ENCODE measurements around the gene CHST13.

CHST13 gene, protein sequence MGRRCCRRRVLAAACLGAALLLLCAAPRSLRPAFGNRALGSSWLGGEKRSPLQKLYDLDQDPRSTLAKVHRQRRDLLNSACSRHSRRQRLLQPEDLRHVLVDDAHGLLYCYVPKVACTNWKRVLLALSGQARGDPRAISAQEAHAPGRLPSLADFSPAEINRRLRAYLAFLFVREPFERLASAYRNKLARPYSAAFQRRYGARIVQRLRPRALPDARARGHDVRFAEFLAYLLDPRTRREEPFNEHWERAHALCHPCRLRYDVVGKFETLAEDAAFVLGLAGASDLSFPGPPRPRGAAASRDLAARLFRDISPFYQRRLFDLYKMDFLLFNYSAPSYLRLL

DNA sequence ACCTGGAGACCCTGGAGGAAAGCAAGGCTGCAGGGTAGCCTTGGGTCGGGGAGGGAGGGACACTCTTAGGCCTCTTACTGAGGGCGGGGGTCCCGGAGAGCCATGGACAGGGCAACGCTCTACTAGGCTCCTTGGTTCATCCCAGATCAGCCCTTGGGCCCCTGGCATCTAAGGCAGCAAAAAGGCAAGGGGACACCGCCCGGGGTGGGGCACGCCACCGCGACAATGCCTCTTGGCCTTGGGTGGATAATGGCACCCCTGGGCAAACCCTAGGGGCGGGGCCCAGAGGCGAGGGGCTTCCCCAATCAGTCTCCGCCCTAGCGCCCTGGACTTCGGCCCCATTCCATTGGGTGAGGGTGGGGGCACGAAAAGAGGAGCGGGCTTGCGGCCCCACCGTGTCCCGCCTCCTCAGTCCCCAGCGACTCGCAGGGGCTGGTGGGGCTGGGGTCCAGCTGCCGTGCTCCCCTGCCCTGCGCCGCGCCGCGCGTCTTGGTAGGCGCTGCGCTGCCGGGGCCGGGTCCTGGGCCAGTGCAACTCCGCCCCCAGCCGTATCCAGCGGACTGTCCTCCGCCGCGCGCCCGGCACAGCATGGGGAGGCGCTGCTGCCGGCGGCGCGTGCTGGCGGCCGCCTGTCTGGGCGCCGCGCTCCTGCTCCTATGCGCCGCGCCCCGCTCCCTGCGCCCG lies at the start of gene CHST13:
TSS of gene CHST13 (plus strand) at position 411 of the 684 bp plus-strand sequence. CDS start at position 589, 178 bp downstream.
- peak in 1 of 2 donors; percentile 26 for DNase-seq

DNA sequence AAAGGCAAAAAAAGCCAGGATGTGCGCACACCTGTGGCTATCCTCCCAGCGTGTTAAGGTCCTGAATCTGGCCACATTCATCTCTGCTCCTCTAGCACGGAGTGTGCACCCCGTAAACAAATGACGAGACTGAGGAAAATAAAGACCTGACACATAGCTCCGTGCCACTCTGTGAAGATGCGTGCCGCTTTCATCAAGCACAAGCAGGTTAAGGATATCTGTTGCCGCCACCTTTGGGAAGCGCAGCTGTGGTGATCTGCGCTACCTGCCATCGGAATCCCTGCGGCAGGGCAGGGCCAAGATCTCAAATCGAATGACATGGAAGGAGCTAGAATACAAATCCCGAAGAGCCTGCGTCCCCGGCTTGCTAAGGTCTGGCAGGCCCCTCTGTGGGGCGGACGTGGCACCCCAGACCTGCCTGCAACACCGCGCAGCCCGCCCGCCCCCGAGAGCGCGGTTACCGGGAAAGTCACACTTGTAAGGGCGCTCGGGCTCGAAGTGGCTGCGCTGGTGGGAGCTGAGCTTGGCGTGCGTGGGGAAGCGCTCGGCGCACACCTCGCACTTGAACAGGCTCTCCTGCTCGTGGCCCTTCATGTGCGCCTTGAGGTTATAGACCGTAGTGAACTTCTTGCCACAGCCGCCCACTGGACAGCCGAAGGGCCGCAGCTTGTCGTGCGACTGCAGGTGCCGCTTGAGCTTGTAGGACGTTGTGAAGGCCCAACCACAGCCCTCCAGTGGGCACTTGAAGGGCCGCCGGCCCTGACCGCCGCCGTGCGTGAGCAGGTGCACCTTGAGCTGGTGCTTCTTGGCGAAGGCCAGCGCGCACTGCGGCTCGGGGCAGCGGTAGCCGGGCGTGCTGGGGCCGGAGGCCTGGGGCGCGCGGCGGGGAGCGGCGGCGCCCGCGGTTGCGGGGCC lies 49.2 kb upstream of the CHST13 start:
- peak; percentile 23 to 42 for DNase-seq

DNA sequence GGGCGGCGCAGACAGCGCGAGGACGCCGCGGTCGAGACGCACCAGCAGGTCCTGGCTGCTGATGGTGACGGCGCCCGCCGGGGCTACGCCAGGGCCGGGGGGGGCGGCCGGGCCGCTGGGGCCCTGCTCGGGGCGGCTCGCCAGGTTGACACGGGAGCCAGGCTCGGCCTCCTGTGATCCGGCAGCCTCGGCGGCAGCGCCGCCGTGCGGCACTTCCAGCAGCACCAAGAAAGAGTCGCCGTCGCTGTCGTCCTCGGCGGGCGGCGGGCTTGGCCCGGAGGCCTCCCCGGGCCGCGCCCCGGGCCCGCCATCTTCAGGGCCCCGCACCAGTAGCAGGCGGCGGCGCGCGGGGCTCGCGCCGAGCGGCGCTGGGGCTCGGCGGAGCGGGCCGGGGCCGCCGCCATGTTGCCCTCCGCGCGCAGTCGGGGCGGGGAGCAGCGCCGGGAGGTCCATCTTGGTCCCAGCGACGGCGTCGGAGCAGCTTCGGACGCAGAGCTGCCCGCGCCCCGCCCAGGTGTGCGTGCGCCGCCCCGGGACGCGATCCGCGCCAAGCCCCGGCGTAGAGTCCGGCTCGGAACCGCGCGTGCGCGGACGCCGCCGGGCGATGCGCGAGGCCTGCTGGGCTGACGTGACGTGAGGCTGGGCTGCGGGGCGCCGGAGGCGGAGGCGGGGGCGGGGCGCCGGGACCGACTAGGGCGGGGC lies 48.4 kb upstream of the CHST13 start, which contains the start of gene ZXDC:
TSS of gene ZXDC (minus strand) at position 479 of the 702 bp plus-strand sequence. CDS start at position 453, 26 bp downstream.
- DNase-seq, result peak; percentile 94 to 96

DNA sequence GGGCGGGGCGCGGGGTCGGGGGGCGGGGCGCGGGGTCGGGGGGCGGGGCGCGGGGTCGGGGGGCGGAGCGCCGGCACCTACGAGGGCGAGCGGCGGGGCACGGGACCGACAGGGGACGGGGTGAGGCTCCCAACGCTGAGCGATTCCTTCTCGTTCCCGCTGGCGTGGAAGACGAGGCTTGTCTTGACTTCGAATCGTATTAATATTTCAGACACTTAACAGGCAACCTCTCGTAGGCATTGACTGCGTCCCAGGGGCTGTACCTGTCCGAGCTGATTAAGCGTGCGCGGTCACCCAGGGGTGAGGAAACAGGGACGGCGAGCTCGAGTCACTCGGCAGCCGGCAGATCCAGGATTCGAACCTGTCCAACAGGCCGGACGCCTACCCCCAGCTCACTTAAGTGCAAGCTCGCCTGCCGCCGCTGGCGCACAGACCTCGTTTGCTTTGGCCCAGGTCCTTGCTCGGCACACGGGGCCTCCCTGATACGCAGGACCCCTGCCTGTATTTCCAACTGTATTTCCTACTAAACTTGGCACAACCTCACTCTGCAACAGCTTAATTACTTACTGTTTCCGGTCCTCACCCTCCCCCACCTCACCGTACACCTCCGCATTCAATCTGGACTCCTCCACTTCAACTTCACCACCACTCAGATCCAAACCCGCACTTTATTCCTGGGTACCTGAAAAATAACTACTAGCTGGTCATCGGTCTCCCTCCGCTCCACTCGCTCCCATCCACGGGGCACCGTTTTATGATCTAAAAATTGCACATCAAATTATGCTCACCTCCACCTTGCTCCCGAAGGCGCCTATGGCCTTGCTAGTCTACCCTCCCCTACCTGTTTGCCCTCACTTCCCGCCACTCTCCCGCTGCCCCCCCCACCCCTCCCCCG lies 47.5 kb upstream of the CHST13 start:
- DNase-seq, result no peak

DNA sequence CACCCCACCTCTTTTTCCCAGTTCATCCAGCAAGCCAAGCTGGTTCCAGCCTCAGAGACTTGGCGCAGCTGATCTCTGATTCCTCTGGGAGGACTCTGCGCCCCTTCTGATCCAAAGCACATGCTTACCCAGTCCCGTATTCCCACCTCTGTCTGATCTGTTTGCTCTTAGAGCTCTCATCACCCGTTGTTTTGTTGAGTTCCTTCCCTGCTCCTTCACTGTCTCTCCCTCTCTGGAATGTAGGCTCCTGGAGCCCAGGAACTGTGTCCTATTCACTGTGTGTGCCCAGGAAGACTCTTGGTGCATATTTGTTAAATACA lies 46.9 kb upstream of the CHST13 start:
- no peak for DNase-seq

DNA sequence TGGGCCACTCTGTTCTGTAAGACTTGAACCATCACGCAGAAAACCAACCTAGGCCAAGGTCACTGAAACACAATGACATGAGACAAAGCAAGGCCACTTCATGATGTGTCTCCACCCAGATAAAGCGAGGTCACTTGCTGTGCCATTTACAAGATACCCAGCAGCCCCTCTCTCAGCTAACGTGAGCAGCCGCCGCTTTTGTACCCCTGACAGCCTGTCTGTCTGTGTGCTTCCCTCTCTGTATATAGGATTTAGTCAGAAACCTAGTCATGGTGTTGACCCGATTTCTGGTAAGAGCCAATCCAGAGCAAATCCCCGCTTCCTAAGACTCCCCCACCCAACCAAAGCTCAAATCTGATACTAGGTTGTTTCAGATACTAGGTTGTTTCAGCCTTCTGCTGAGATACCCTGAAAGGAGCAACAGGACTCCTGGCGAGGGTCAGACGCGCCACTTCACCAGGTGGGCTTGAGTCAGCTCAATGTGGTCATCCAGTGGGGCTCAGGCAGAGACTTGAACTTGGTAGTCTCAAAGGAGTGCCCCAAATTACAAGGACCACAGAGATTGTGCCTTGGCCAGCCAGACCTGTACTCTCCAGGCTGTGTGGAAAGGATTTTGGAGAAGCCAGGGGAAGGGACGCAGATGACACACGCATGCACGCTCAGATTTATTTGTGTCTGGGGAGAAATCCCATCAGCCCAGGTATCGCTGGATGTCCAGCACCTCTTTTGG lies 45.2 kb upstream of the CHST13 start:
- DNase-seq, result no peak

DNA sequence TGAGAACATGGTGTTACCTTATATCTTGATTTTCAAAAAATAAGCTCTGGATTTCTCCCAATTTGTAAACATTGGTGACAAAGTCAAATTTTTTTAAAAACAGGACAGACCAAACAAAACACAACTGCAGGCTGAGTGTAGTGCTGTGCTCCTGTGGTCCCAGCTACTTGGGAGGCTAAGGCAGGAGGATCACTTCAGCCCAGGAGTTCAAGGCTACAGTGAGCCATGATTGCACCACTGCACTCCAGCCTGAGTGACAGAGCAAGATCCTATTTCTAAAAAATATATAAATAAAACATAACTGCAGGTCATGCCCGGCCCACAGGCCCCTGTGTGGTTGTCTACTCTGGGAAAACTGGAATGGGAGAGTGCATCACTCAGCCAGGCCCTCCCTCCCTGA lies 44.3 kb upstream of the CHST13 start:
- no peak for DNase-seq

DNA sequence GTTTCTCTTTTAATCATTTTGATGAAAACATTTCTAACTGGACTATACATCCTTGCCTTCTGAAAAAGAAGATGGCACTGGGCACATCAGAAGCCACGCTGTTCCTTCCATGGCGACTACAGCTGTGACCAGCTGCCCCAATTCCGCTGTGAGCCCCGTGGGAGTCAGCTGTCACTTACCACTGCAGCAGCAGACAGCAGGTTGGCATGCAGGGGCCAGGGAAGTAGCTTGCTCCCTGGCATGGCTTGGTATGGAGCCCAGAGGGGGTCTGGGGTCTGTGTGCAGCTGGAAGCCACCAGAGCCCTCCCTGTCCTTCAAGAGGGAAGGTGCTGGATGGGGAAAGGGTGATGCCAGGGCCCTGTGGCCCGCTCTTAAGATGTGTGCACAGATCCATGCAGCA lies 43.7 kb upstream of the CHST13 start:
- no peak for DNase-seq

DNA sequence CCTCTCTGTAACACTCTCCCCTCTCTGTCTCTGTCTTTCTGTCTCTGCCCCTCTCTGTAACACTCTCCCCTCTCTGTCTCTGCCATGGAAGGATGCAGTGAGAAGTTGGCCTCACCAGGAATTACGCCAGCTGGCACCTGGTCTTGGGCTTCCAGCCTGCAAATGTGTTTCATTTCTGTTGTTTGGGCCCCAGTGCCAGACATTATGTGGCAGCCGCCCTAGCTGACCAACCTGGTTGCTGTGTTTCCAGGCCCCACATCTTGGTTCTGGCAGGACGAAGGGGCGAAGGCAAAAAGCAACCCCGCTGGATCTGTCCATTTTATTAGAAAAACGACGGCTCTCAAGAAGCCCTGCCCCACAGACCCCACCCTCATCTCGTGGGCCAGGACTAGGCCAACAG lies 43.1 kb upstream of the CHST13 start:
- DNase-seq, result no peak

DNA sequence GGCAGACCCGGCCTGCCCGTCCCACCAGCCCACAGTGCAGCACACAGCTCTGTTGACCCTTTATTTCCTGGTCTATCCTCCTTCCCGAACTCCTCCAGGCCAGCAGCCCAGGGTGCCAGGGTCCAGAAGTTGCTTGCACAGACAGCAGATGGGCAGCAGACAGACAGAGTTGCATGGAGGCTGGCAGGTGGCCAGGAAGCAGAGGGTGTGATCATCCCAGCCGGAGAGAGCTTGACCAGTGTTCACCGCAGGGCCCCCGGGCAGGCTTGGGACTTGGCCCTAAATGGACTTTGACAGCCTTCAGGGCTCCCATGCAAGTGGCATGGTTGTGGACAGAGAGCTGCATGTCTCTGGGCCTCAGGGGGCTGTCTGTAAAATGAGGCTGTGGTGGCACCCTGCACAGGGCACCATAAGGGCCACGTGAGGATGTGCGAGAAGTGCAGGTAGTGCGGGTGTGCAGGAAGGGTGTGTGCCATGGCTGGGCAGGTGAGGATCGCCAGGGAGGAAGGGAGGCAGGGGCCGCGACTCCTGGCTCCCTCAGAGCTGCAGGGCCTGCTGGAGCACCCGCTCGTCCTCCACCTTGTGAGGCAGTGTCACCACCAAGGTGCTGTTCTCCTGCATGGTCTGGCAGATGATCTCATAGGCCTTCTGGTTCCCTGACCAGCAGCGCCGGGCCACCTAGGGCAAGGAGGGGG lies 42.0 kb upstream of the CHST13 start:
- no peak for DNase-seq

DNA sequence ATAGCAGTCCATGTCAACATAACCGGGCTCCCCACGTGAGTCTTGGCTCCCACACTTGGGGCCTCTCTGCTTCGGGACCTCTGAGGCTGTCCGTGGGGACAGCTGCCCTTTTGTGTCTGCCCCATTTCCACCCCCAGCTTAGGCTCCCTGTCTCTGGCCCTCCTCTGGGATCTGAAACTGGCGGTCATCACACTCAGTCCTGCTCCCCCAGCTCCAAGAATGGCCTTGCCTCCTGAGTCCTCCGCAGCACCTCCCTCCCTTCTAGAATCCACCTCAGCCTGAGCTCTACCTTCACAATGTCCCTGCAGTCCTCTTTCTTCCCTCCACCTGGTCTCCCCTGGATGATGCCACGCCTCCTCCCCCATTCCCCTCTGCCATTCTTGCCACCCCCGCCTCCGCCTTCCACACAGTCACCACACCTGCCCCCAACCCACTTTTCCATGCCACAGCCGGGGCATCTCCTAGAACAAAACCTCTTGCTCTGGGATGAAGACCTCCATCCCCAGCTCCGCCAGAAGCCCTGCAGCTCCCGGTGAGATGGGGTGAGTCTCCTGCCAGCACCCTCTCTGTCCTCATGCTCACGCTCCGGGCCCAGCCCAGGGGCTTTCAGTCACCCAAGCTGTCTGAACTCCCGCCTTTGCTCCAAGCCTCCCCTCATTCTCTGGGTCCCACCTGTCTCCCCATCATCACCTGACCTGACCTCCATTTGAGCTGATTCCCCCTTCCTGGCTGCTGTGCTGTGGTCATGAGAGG lies 41.3 kb upstream of the CHST13 start:
- DNase-seq, result no peak

DNA sequence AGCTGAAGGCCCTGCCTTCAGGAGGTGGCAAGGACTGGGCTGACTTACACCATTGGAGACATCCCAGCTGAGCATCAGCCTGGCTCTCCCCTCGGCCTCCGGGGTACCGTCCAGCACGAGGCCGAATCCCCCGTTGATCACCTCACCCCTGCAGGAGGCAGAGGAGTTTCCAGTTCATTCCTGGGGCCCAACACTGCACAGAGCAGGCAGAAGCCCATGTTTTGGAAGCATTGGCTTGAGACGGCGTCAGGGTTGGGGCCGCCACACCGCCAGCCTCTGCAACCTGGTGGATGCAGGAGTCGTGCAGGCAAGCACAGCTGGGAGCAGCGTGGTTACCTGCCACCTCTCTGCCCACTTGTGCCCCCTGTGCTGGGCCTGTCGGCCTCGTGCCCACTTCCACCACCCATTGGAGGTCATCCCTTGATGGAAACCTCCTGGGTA lies 40.6 kb upstream of the CHST13 start:
- DNase-seq, result no peak

DNA sequence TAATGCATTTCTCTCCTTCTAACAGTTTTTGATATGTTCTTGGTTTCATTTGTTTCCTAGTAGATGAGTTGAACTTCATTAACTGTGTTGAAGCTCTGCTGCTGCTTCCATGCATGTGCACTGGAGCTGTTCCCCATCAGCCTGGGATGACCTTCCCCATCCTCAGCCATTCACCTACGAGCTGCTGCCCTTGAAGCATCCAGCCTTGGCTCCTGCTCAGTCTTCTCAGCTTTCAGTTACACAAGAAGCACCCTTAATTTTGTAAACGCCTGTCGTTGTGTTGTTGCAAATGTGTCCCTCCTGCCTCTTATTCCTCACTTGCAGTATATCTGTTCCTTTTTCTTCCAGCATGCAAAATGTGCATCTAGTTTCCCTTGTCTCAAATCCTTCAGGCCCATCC lies 39.8 kb upstream of the CHST13 start:
- no peak for DNase-seq

DNA sequence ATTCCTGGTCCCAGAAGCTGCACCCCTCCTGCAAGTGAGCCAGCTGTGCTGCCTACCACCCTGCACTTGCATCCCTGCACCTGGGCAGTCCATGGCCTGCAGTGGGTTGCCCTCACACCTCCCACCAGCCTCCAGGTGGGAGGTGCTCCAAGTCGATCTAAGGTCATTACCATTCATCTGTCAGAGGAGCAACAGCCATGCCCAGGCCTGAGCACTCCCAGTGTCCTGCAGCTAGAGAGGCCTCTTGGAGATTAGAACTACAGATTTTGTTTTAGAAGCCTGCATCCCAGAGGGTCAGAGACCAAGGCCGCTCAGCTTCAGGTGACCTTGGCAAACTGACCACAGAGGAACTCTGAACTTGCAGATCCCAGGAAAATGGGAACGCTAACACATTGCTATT lies 39.3 kb upstream of the CHST13 start:
- no peak for DNase-seq

DNA sequence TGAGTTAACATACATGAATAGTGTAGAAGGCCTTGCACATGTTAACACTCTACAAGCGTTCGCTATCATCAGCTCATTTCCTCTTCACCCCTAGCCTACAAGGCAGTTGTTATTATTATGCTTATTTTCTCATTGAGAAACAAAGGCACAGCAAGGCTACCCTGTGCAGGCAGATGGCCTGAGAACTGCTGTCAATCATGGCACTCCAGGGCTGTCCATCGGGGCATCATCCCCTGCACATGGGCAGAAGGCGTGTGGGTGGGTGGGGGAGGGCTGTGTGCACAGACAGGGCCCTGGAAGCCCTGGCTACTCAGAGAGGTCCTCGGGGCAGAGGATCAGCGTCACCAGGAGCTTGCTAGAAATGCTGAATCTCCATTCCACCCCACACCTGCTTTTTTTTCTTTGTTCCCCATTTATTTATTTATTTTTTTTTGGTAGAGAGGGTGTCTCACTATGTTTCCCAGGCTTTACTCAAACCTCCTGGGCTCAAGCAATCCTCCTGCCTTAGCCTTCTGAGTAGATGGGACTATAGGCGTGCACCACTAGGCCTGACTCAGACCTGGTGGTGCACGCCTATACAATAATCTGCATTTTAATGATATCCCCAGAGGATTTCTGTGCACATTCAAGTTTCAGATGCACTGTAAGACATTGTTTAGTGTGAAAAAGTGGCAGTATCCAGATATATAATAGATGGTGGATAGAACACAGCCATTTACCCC lies 38.6 kb upstream of the CHST13 start:
- no peak for DNase-seq

DNA sequence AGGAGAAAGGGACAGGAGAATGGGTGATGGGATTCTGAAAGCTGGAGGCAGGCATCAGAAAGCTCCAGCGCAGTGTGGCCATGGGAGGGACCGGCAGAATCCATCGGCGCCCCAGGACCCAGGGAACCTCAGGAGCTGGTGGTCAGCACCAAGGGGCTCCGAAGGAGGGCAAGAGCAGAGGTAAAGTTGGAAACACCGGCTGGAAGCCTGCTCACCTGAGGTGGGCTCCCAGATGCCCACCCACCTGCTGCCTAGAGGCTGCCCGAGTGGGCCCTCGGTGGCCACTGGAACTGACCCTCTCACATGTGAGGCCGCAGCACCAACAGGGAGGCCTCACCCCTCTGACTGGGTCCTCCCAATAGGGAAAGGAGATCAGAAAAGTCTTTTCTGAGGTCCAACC lies 38.0 kb upstream of the CHST13 start:
- no peak for DNase-seq

DNA sequence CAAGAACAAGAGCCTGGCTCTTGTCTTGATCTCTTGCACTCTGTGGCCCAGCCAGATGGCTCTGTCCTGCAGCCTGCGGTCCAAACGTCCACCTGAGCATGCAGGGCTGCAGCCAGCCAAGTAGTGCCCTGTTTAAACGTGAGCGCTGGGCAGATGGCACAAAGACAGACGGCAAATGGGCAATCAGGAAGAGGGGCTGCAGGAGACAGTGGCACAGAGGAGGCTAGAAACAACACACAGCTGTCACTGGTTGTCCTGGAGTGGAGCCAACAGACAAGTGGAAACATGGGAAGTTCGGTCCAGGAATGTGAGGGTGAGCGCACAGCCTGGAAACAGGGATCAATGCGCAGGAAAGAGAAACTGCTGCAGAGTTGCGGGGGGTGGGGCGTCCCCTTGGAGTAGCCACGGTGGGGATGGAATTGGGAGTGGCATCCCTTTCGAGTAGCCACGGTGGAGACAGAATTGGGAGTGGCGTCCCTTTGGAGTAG lies 37.6 kb upstream of the CHST13 start:
- no peak for DNase-seq

DNA sequence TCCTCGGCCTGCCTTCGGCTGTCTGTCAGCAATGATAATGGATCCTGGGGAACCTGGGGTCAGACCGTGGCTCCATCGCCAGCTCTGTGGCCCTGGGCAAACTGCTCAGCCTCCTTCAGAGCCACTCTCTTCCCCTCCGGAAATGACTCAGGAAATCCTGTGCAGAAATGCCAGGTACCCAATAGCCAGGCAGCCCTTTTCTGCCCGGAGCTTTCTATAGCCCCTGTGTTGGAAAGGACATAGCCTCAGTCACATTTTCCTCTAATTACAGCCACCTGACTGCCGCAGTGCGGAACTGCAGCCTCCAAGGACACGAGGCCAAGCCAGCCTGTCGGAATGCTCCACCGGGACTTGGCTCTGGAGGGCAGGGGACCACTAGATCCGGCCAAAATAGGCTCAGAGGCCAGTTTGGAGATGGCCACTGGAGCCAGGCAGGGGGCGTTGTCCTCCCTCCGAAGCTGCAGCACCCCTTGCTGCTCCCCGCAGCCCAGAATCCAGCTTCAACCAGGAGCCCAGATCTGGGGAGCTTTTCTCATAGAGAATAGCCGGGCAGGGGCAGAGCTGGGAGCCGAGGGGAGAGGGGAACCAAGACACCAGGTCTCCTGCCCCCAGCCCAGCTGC lies 36.7 kb upstream of the CHST13 start:
- no peak for DNase-seq
